H1 (cell line): ENCODE measurements around the gene NPHP4. TPM values are rescaled to one million over a fixed set of nuclear protein-coding genes. Genes with fewer than 3 reads are reported as not detected.

Experiments
- CTCF ChIA-PET: fragments of 300-600 bp; sonication (Branson Sonifier 250); formaldehyde crosslinking; loops from one replicate; lab custom pipeline; 2021; ENCODE audit not compliant: partially characterized antibody; lab: Charles Lee
- POLR2A ChIA-PET: fragments of 300-600 bp; sonication (Branson Sonifier 250); formaldehyde crosslinking; loops from one replicate; lab custom pipeline; 2021; ENCODE audit warnings: inconsistent platforms; ENCODE audit not compliant: partially characterized antibody; lab: Charles Lee
- DNase-seq, 2 experiments: peaks; one replicate each; pipeline versions ENCODE4 v3.0.0 to v3.0.0-alpha.2; 2010 to 2022; ENCODE audit warnings: low spot score in 2 of 2, low read depth in 1 of 2, mixed read lengths in 1 of 2
- FAIRE-seq: peaks from 2 replicates; lab custom pipeline; 2011; peaks lifted over from hg19 to GRCh38; lab: Jason Lieb, UNC
- H2AFZ ChIP-seq: 2 replicates; pipeline ENCODE4 v1.8.1; 2012; ENCODE audit warnings: low read length, inconsistent platforms
- H2AK5ac ChIP-seq: 2 replicates; pipeline ENCODE4 v1.6.1; 2013; ENCODE audit warnings: low read depth, low read length
- H2BK120ac ChIP-seq: replicated peaks from 2 replicates; pipeline ENCODE3; 2013; ENCODE audit warnings: low read depth, low read length, inconsistent platforms
- H2BK12ac ChIP-seq: 2 replicates; pipeline ENCODE4 v1.6.1; 2013; ENCODE audit warnings: low read depth, low read length
- H2BK15ac ChIP-seq: 2 replicates; pipeline ENCODE4 v1.6.1; 2013; ENCODE audit warnings: low read length
- H2BK20ac ChIP-seq: 2 replicates; pipeline ENCODE4 v1.6.1; 2013; ENCODE audit warnings: low read length
- H2BK5ac ChIP-seq: 2 replicates; pipeline ENCODE4 v1.6.1; 2013; ENCODE audit warnings: low read depth, low read length
- H3K14ac ChIP-seq: 2 replicates; pipeline ENCODE4 v1.6.1; 2013; ENCODE audit warnings: inconsistent platforms; ENCODE audit not compliant: insufficient read length
- H3K18ac ChIP-seq: 2 replicates; pipeline ENCODE4 v1.6.1; 2013; ENCODE audit warnings: low read length; ENCODE audit errors: extremely low read depth
- H3K23ac ChIP-seq: 2 replicates; pipeline ENCODE4 v1.6.1; 2013; ENCODE audit warnings: inconsistent platforms; ENCODE audit not compliant: insufficient read length
- H3K23me2 ChIP-seq: 2 replicates; pipeline ENCODE4 v1.6.1; 2013; ENCODE audit warnings: low read depth, low read length
- H3K27ac ChIP-seq: 2 replicates; pipeline ENCODE4 v1.6.1; 2011; ENCODE audit warnings: low read depth, low read length, inconsistent platforms
- H3K27me3 ChIP-seq, 4 experiments: replicated peaks in 1 of 4; 1 replicate in 1 of 4; 2 replicates in 3 of 4; pipeline versions ENCODE4 v1.6.1 to v1.8.1; 2011 to 2013; ENCODE audit warnings: low read length in 3 of 4, mild to moderate bottlenecking in 3 of 4, inconsistent platforms in 2 of 4, mixed read lengths in 2 of 4, moderate library complexity in 1 of 4; ENCODE audit not compliant: control insufficient read depth in 3 of 4, insufficient read depth in 3 of 4; ENCODE audit errors: extremely low read depth in 1 of 4
- H3K36me3 ChIP-seq, 4 experiments: 2 replicates each; pipeline versions ENCODE4 v1.6.1 to v1.8.1; 2011 to 2013; ENCODE audit warnings: mild to moderate bottlenecking in 4 of 4, low read length in 3 of 4, moderate library complexity in 2 of 4, control low read depth in 1 of 4, inconsistent platforms in 1 of 4; ENCODE audit not compliant: insufficient read depth in 4 of 4, control insufficient read depth in 2 of 4
- H3K4ac ChIP-seq: replicated peaks from 2 replicates; pipeline ENCODE3; 2013; ENCODE audit warnings: low read length, low read depth, mixed read lengths, inconsistent platforms; ENCODE audit not compliant: insufficient read length
- H3K4me1 ChIP-seq, 4 experiments: replicated peaks in 1 of 4; 1 replicate in 1 of 4; 2 replicates in 3 of 4; pipeline versions ENCODE4 v1.6.1 to v1.8.1; 2011 to 2013; ENCODE audit warnings: low read length in 3 of 4, inconsistent platforms in 2 of 4, mixed read lengths in 1 of 4; ENCODE audit not compliant: insufficient read depth in 4 of 4, control insufficient read depth in 3 of 4
- H3K4me2 ChIP-seq, 2 experiments: 2 replicates each; pipeline versions ENCODE4 v1.6.1 to v1.8.1; 2011 to 2013; ENCODE audit warnings: low read depth in 2 of 2, low read length in 2 of 2, control low read depth in 1 of 2, inconsistent platforms in 1 of 2, mild to moderate bottlenecking in 1 of 2; ENCODE audit not compliant: insufficient read depth in 1 of 2
- H3K4me3 ChIP-seq, 4 experiments: fragments of 200-600, 300-600 bp in 1 of 4; sonication (generic), shearing (Covaris generic), sonication (Bioruptor Twin) in 1 of 4; 2 replicates each; pipeline versions ENCODE4 v1.5.1 to v1.8.1; 2011 to 2016; ENCODE audit warnings: low read length in 4 of 4, low read depth in 3 of 4, control low read depth in 2 of 4, inconsistent platforms in 2 of 4, mild to moderate bottlenecking in 2 of 4, mixed read lengths in 1 of 4, moderate library complexity in 1 of 4; ENCODE audit not compliant: insufficient read depth in 2 of 4; ENCODE audit errors: extremely low read depth in 1 of 4
- H3K56ac ChIP-seq: replicated peaks from 2 replicates; pipeline ENCODE3; 2013; ENCODE audit warnings: low read depth, mild to moderate bottlenecking, mixed read lengths, low read length, inconsistent platforms; ENCODE audit not compliant: insufficient read length
- H3K79me1 ChIP-seq: 2 replicates; pipeline ENCODE4 v1.6.1; 2013; ENCODE audit warnings: low read depth, low read length, control low read depth
- H3K79me2 ChIP-seq, 2 experiments: 2 replicates each; pipeline versions ENCODE4 v1.6.1 to v1.8.1; 2012 to 2013; ENCODE audit warnings: low read length in 2 of 2, mild to moderate bottlenecking in 2 of 2, inconsistent platforms in 1 of 2; ENCODE audit not compliant: insufficient read depth in 2 of 2, control insufficient read depth in 1 of 2
- H3K9ac ChIP-seq, 4 experiments: replicated peaks in 1 of 4; 1 replicate in 1 of 4; 2 replicates in 3 of 4; pipeline versions ENCODE4 v1.6.1 to v1.8.1; 2011 to 2013; ENCODE audit warnings: low read depth in 3 of 4, low read length in 3 of 4, control low read depth in 2 of 4, mild to moderate bottlenecking in 2 of 4, moderate library complexity in 2 of 4, inconsistent platforms in 1 of 4; ENCODE audit errors: extremely low read depth in 1 of 4
- H3K9me3 ChIP-seq, 2 experiments: 2 replicates each; pipeline versions ENCODE4 v1.6.1 to v1.8.1; 2012 to 2013; ENCODE audit warnings: mild to moderate bottlenecking in 2 of 2, moderate library complexity in 2 of 2, control low read depth in 1 of 2, inconsistent platforms in 1 of 2, low read depth in 1 of 2, low read length in 1 of 2, mixed read lengths in 1 of 2; ENCODE audit not compliant: insufficient read depth in 2 of 2
- H4K20me1 ChIP-seq, 2 experiments: replicated peaks in 1 of 2; 2 replicates each; pipeline versions ENCODE3 to v1.8.1; 2011 to 2013; ENCODE audit warnings: inconsistent platforms in 2 of 2, low read length in 2 of 2, mild to moderate bottlenecking in 1 of 2; ENCODE audit not compliant: insufficient read depth in 2 of 2, control insufficient read depth in 1 of 2
- H4K5ac ChIP-seq: 2 replicates; pipeline ENCODE4 v1.6.1; 2013; ENCODE audit warnings: low read length, low read depth, mixed read lengths, inconsistent platforms; ENCODE audit not compliant: insufficient read length
- H4K8ac ChIP-seq: 2 replicates; pipeline ENCODE4 v1.8.0; 2013; ENCODE audit warnings: mild to moderate bottlenecking, moderate library complexity, low read length, inconsistent platforms; ENCODE audit not compliant: insufficient read depth; ENCODE audit errors: extremely low read depth
- H4K91ac ChIP-seq: replicated peaks from 2 replicates; pipeline ENCODE3; 2013; ENCODE audit warnings: low read length, mixed read lengths, inconsistent platforms; ENCODE audit not compliant: insufficient read length
- WGBS, 2 experiments: shearing (Covaris generic) in 1 of 2; methylation state at CpG; one replicate each; pipeline versions ENCODE4 v1.1.6 to v1.1.7; 2013 to 2015; ENCODE audit warnings: low lambda C conversion rate in 2 of 2, mixed read lengths in 2 of 2, inconsistent platforms in 1 of 2, low coverage in 1 of 2, missing lambda C conversion rate in 1 of 2; ENCODE audit not compliant: insufficient replicate concordance in 2 of 2, insufficient coverage in 1 of 2, insufficient read length in 1 of 2; ENCODE audit errors: extremely low coverage in 1 of 2, missing lambda C conversion rate in 1 of 2; 5-methylcytosine and 5-hydroxymethylcytosine counted together
- polyA plus RNA-seq, 7 experiments: library from polyadenylated mRNA; depleted of rRNA in 3 of 7; stranded (reverse) in 5 of 7; unstranded in 2 of 7; fragments of >200 nt in 5 of 7; fragments of 200-250 nt in 2 of 7; gene quantifications; 1 replicate in 5 of 7; 2 replicates in 1 of 7; 4 replicates in 1 of 7; pipeline versions ENCODE4 v1.2.1 to v1.2.3, GENCODE V29; 2011 to 2013; ENCODE audit warnings: missing spikeins in 2 of 7, mixed read lengths in 2 of 7
- total RNA-seq: library from RNA; stranded (reverse); fragmentation: NEBNext Ultra II Directional; extraction: Animal tissue kit (Norgen Biotek cat#: 25700); gene quantifications from 2 replicates; pipeline ENCODE4 v1.2.1, GENCODE V29; 2021

Gene NPHP4
- total and polyA plus RNA-seq, 2 of the 8 experiments (the other 6 are each of a cell fraction or from before 2014, with no cell fraction given), result 5.8 to 14.0 TPM

GRCh38 chr1:5915587-5916571 is 76.3 kb downstream of the NPHP4 start:
- no peak overlapping the region for H2BK20ac ChIP-seq
- H2BK12ac ChIP-seq, result peak overlapping the region; percentile 71; the same call in 1 of the 2 replicates
- H2BK5ac ChIP-seq, result 0 out of 2 replicates have a peak overlapping the region, but pooled peaks have one; percentile 62
- H4K20me1 ChIP-seq, result peaks cover 0 to 1% of the 10 kb centered on the region in 2 experiments
- DNase-seq (peak in 1 of 2 experiments; percentile 45), FAIRE-seq (peak; percentile 62)
- no peak overlapping the region for H3K9ac ChIP-seq
- H3K27me3 ChIP-seq, result no peaks in the 10 kb centered on the region
- H3K14ac ChIP-seq, result no peak overlapping the region
- no peak overlapping the region for H3K23ac ChIP-seq
- H4K5ac ChIP-seq, result no peak overlapping the region
- WGBS, 2 experiments, result 72% methylated on average over 11 of the region's 11 CpGs; no CpG with 5 or more reads in 1 of the 2 experiments
- H3K27ac ChIP-seq, result no peak overlapping the region
- no peak overlapping the region for H3K4me3 ChIP-seq
- no peak overlapping the region for H3K56ac ChIP-seq
- H2BK120ac ChIP-seq, result no peak overlapping the region
- H3K23me2 ChIP-seq, result no peaks in the 10 kb centered on the region
- H3K79me1 ChIP-seq, result no peaks in the 10 kb centered on the region
- peaks cover 0 to 7% (median 2%) of the 10 kb centered on the region in 4 experiments; a peak in 2 of 7 replicates for H3K4me1 ChIP-seq
- peak overlapping the region; percentile 80 for H3K4ac ChIP-seq
- ChIA-PET POLR2A (interaction anchor here (0.7 to 0.8 kb wide), 2 partner anchors 17 to 208 kb away, joined by 3 read pairs; no protein-coding TSS in a partner anchor), CTCF (interaction anchor here (0.6 to 4.9 kb wide), 33 partner anchors 10 to 597 kb away, joined by 3 to 41 read pairs (median 4); no protein-coding TSS in a partner anchor)
- no peak overlapping the region for H4K91ac ChIP-seq
- peak overlapping the region; percentile 75 for H2BK15ac ChIP-seq
- no peaks in the 10 kb centered on the region for H3K9me3 ChIP-seq
- no peaks in the 10 kb centered on the region for H3K79me2 ChIP-seq
- no peak overlapping the region for H3K4me2 ChIP-seq
- H2AK5ac ChIP-seq, result no peak overlapping the region
- H3K18ac ChIP-seq, result 0 out of 2 replicates have a peak overlapping the region, but pooled peaks have one; percentile 51
- no peaks in the 10 kb centered on the region for H3K36me3 ChIP-seq
- no peak overlapping the region for H2AFZ ChIP-seq
- no peak overlapping the region for H4K8ac ChIP-seq
